ENCODE results near the gene MATR3. TPM values are rescaled to one million over a fixed set of nuclear protein-coding genes. Genes with fewer than 3 reads are reported as not detected.

The MATR3 gene
- total RNA-seq, 1 experiment from 2014 or later, result 267 TPM

DNA sequence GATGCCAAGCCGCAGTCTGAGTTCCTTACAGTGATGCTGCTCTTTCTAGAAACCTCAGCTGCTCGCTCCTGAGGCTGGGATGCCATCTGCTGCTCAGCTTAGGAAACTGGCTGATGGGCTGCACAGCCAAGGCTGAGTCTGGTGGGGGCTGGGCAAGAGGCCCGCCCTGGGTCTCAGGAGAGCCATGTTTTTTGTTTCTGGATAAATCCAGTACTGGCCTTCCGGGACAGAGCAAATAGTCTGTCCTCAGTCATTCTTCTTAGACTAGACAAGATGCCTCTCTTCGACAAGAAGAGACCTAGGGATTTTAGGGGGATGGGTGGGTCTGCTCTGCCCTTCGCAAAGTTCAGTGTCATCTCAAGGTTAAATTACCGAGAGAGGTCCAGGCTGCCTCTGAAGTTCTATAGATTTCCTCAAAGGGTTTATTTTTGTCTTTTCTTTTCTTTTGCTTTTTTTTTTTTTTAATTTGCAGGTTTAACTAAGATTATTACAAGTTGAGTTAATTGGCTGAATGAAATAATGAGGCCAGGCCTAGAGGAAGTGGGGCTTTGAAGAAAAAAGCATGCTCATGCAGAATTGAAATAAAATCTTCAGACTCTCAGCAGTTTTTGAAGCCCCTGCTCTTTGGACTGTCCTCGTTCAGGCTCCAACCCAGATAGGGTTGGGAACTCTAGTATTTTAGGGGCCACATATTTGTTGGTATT is 30.6 kb upstream of the MATR3 start:
- Histone ChIP-seq H3T11ph (ENCODE audit: low read length) (no peak overlapping the region), H4K20me1 (ENCODE audit: control insufficient read depth, insufficient read depth, insufficient read length) (no peaks in the 10 kb centered on the region), H3K27ac (ENCODE audit: insufficient read length, low read depth, low read length) (no peak overlapping the region), H3K9ac (ENCODE audit: extremely low read depth, insufficient read length, low read length) (no peak overlapping the region), H3K23ac (ENCODE audit: insufficient read length, low read depth, low read length) (no peak overlapping the region), H3K14ac (ENCODE audit: insufficient read depth, low read length) (no peak overlapping the region), H3K27me3 (ENCODE audit: insufficient read depth, low read length) (no peaks in the 10 kb centered on the region), H2BK20ac (ENCODE audit: low read depth, low read length, poor library complexity, severe bottlenecking) (no peak overlapping the region), H2BK120ac (ENCODE audit: low read depth, low read length, poor library complexity, severe bottlenecking) (no peak overlapping the region), H2BK15ac (ENCODE audit: low read depth, low read length) (no peak overlapping the region), H3K4me2 (ENCODE audit: insufficient read depth, insufficient read length, low read length) (no peak overlapping the region), H3K4me1 (ENCODE audit: insufficient read depth, low read length) (peaks cover 2% of the 10 kb centered on the region; the same call in 1 of the 2 replicates), H3K23me2 (ENCODE audit: insufficient read length, low read depth, low read length, poor library complexity, severe bottlenecking) (no peaks in the 10 kb centered on the region), H3K9me3 (ENCODE audit: control insufficient read depth, low read depth, low read length) (no peaks in the 10 kb centered on the region), H3K79me1 (ENCODE audit: insufficient read depth, low read depth, low read length, poor library complexity, severe bottlenecking) (no peaks in the 10 kb centered on the region), H2BK5ac (ENCODE audit: insufficient read length, low read length) (no peak overlapping the region), H4K8ac (replicated peaks; ENCODE audit: insufficient read length, low read depth, low read length) (no peak overlapping the region), H3K4ac (ENCODE audit: low read depth, low read length) (no peak overlapping the region), H2AK5ac (ENCODE audit: insufficient read length, low read length) (no peak overlapping the region), H2AFZ (ENCODE audit: low read length) (no peak overlapping the region), H2BK12ac (ENCODE audit: insufficient read length, low read depth, low read length) (no peak overlapping the region), H3K79me2 (ENCODE audit: insufficient read depth, low read length) (no peaks in the 10 kb centered on the region), H3K56ac (ENCODE audit: insufficient read length, low read depth, low read length) (no peak overlapping the region), H4K5ac (ENCODE audit: insufficient read length, low read depth, low read length) (no peak overlapping the region), H4K91ac (ENCODE audit: insufficient read length, low read depth, low read length) (no peak overlapping the region), H3K18ac (ENCODE audit: insufficient read length, low read depth, low read length) (no peak overlapping the region)
- no peaks in the 10 kb centered on the region for H3K36me3 Mint-ChIP-seq (ENCODE audit: insufficient read depth in 1 of 3, low read depth in 3 of 3)
- WGBS (ENCODE audit: extremely low coverage, insufficient read length, low lambda C conversion rate), result no CpG with 5 or more reads among the region's 8 CpGs
- no peak overlapping the region for H3K4me3 Mint-ChIP-seq
- TF ChIP-seq, protein P1, sequence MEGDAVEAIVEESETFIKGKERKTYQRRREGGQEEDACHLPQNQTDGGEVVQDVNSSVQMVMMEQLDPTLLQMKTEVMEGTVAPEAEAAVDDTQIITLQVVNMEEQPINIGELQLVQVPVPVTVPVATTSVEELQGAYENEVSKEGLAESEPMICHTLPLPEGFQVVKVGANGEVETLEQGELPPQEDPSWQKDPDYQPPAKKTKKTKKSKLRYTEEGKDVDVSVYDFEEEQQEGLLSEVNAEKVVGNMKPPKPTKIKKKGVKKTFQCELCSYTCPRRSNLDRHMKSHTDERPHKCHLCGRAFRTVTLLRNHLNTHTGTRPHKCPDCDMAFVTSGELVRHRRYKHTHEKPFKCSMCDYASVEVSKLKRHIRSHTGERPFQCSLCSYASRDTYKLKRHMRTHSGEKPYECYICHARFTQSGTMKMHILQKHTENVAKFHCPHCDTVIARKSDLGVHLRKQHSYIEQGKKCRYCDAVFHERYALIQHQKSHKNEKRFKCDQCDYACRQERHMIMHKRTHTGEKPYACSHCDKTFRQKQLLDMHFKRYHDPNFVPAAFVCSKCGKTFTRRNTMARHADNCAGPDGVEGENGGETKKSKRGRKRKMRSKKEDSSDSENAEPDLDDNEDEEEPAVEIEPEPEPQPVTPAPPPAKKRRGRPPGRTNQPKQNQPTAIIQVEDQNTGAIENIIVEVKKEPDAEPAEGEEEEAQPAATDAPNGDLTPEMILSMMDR (conservative IDR thresholded peaks at IDR 0.05), result peak; percentile 94
- H3K27ac Mint-ChIP-seq, result peak overlapping the region in 1 of 3 experiments; percentile 41; a peak in 1 of 7 replicates
- H3K9me3 Mint-ChIP-seq, result no peaks in the 10 kb centered on the region
- peak; percentile 91 for DNase-seq
- H3K27me3 Mint-ChIP-seq (ENCODE audit: low read depth), result no peaks in the 10 kb centered on the region; the same call in 1 of the 2 replicates
- peaks cover 4 to 7% of the 10 kb centered on the region in 2 experiments for H3K4me1 Mint-ChIP-seq

All from H9 (cell line).